Effector memory CD8-positive, alpha-beta T cell (primary cell): ENCODE results near the gene RPUSD3.

Source experiments
- ATAC-seq: fragments of 150-1000 bp; cut with Tn5 transposase; replicated peaks from 2 replicates; pipeline ENCODE4 v1.10.0; 2021; ENCODE audit warnings: mild to moderate bottlenecking, moderate library complexity
- DNase-seq, 3 experiments: peaks; one replicate each; pipeline ENCODE4 v3.0.0; 2021
- H3K27ac Mint-ChIP-seq, 2 donors: one replicate each; pipeline ENCODE4 v1.8.0; 2022; ENCODE audit warnings: mild to moderate bottlenecking in 2 of 2, mixed read lengths in 2 of 2, moderate library complexity in 2 of 2
- H3K27me3 Mint-ChIP-seq, 2 donors: one replicate each; pipeline ENCODE4 v1.8.0; 2022; ENCODE audit warnings: mixed read lengths in 2 of 2
- H3K36me3 Mint-ChIP-seq: one replicate; pipeline ENCODE4 v1.8.0; 2022; ENCODE audit warnings: mild to moderate bottlenecking, moderate library complexity, mixed read lengths; ENCODE audit not compliant: insufficient read depth
- H3K4me1 Mint-ChIP-seq, 2 donors: one replicate each; pipeline ENCODE4 v1.8.0; 2022; ENCODE audit warnings: low read depth in 2 of 2, mixed read lengths in 2 of 2
- H3K4me3 Mint-ChIP-seq, 2 donors: one replicate each; pipeline ENCODE4 v1.8.0; 2022; ENCODE audit warnings: mild to moderate bottlenecking in 2 of 2, mixed read lengths in 2 of 2, moderate library complexity in 2 of 2
- H3K9me3 Mint-ChIP-seq, 2 donors: one replicate each; pipeline ENCODE4 v1.8.0; 2022; ENCODE audit warnings: mixed read lengths in 2 of 2

The RPUSD3 gene

GRCh38 chr3:9837701-9838582, 5.9 kb downstream of the RPUSD3 start:
- DNase-seq (no peak), ATAC-seq (no peak)
- H3K27ac Mint-ChIP-seq: peak overlapping the region; percentile 46 to 61
- peaks cover 21% of the 10 kb centered on the region for H3K36me3 Mint-ChIP-seq
- H3K4me3 Mint-ChIP-seq: no peak overlapping the region
- H3K4me1 Mint-ChIP-seq: peaks cover 8 to 11% of the 10 kb centered on the region in 2 donors
- no peaks in the 10 kb centered on the region for H3K27me3 Mint-ChIP-seq
- no peaks in the 10 kb centered on the region for H3K9me3 Mint-ChIP-seq

- Mint-ChIP-seq H3K4me1 (peaks cover 7% of the 10 kb centered on the region in 2 donors), H3K9me3 (no peaks in the 10 kb centered on the region), H3K27ac (peak overlapping the region; percentile 13 to 49), H3K27me3 (no peaks in the 10 kb centered on the region), H3K4me3 (no peak overlapping the region), H3K36me3 (peaks cover 21% of the 10 kb centered on the region)
- no peak for DNase-seq
- ATAC-seq: no peak
Observed at GRCh38 chr3:9834520-9835380, 9.1 kb downstream of the RPUSD3 start.

- H3K36me3 Mint-ChIP-seq: peaks cover 27% of the 10 kb centered on the region
- H3K27ac Mint-ChIP-seq: no peak overlapping the region
- no peak for DNase-seq
- no peaks in the 10 kb centered on the region for H3K27me3 Mint-ChIP-seq
- no peak overlapping the region for H3K4me3 Mint-ChIP-seq
- ATAC-seq: no peak
- H3K9me3 Mint-ChIP-seq: no peaks in the 10 kb centered on the region
- peaks cover 7% of the 10 kb centered on the region in 2 donors for H3K4me1 Mint-ChIP-seq
Observed at GRCh38 chr3:9833078-9833477, 10.7 kb downstream of the RPUSD3 start.

DNA sequence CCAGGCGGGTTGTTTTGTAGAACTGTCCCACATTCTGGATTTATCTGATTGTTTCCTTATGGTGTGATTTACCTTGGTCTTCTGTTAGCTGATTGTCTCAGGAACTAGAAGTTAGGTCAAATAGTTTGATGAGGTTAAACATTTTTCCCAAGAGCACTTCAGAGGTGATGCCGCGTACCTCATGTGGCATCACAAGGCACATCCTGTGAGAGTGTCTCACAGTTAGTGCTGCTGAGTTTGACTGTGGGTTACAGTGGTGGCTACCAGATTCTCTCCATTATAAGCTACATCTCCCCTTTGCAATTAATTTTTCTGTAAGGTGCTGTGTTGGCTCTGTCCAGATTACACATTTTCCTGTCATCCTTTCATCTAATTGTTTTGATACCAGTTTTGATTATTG, 12.6 kb downstream of the RPUSD3 start:
- H3K27me3 Mint-ChIP-seq: no peaks in the 10 kb centered on the region
- H3K9me3 Mint-ChIP-seq: no peaks in the 10 kb centered on the region
- H3K4me3 Mint-ChIP-seq: no peak overlapping the region
- H3K27ac Mint-ChIP-seq: no peak overlapping the region
- H3K4me1 Mint-ChIP-seq: peaks cover 3 to 10% of the 10 kb centered on the region in 2 donors
- no peak for DNase-seq
- no peak for ATAC-seq
- peaks cover 29% of the 10 kb centered on the region for H3K36me3 Mint-ChIP-seq

GRCh38 chr3:9828801-9829755, 14.7 kb downstream of the RPUSD3 start:
- ATAC-seq: no peak
- H3K9me3 Mint-ChIP-seq: no peaks in the 10 kb centered on the region
- no peak for DNase-seq
- no peak overlapping the region for H3K4me3 Mint-ChIP-seq
- no peaks in the 10 kb centered on the region for H3K27me3 Mint-ChIP-seq
- peaks cover 23% of the 10 kb centered on the region for H3K36me3 Mint-ChIP-seq
- H3K4me1 Mint-ChIP-seq: peaks cover 2 to 10% of the 10 kb centered on the region in 2 donors
- H3K27ac Mint-ChIP-seq: no peak overlapping the region

- peak overlapping the region in 1 of 2 donors; percentile 42 for H3K27ac Mint-ChIP-seq
Observed at GRCh38 chr3:9826815-9827573, 16.8 kb downstream of the RPUSD3 start.

GRCh38 chr3:9825451-9826040, 18.3 kb downstream of the RPUSD3 start:
- no peaks in the 10 kb centered on the region for H3K27me3 Mint-ChIP-seq
- ATAC-seq: no peak
- peaks cover 18% of the 10 kb centered on the region for H3K36me3 Mint-ChIP-seq

More at GRCh38 chr3:9826815-9827573, 16.8 kb downstream of the RPUSD3 start:
- peaks cover 21% of the 10 kb centered on the region for H3K36me3 Mint-ChIP-seq
- H3K27me3 Mint-ChIP-seq: no peaks in the 10 kb centered on the region
- H3K9me3 Mint-ChIP-seq: no peaks in the 10 kb centered on the region
- H3K4me3 Mint-ChIP-seq: no peak overlapping the region
- no peak for DNase-seq
- peak; percentile 47 for ATAC-seq
- peaks cover 2 to 13% of the 10 kb centered on the region in 2 donors for H3K4me1 Mint-ChIP-seq

DNA sequence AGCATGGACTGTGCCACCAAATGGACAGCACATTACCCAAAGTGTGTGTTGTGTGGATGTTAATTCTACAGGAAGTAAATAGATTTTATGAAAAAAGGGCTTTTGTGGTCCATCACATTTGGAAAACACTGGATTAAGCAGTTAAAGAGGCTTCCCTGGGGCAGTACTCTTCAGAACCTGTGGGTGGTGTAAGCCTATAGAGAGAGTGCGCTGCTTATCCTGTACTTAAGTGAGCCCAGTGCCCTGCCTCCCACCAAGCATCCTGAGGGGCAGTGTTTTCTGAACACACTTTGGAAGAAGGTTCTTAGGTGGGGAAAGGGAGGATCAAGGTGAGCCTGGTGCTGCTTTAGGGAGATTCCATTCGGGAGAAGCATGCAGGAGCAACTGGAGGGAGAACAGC, 22.9 kb downstream of the RPUSD3 start:
- ATAC-seq: no peak
- no peaks in the 10 kb centered on the region for H3K27me3 Mint-ChIP-seq
- no peak overlapping the region for H3K4me3 Mint-ChIP-seq
- H3K27ac Mint-ChIP-seq: no peak overlapping the region
- H3K9me3 Mint-ChIP-seq: no peaks in the 10 kb centered on the region
- DNase-seq: no peak
- H3K4me1 Mint-ChIP-seq: peaks cover 2 to 3% of the 10 kb centered on the region in 2 donors
- H3K36me3 Mint-ChIP-seq: peaks cover 6% of the 10 kb centered on the region

More at GRCh38 chr3:9825451-9826040, 18.3 kb downstream of the RPUSD3 start:
- H3K4me3 Mint-ChIP-seq: no peak overlapping the region
- DNase-seq: no peak
- H3K9me3 Mint-ChIP-seq: no peaks in the 10 kb centered on the region
- peaks cover 2 to 6% of the 10 kb centered on the region in 2 donors for H3K4me1 Mint-ChIP-seq
- no peak overlapping the region for H3K27ac Mint-ChIP-seq

DNA sequence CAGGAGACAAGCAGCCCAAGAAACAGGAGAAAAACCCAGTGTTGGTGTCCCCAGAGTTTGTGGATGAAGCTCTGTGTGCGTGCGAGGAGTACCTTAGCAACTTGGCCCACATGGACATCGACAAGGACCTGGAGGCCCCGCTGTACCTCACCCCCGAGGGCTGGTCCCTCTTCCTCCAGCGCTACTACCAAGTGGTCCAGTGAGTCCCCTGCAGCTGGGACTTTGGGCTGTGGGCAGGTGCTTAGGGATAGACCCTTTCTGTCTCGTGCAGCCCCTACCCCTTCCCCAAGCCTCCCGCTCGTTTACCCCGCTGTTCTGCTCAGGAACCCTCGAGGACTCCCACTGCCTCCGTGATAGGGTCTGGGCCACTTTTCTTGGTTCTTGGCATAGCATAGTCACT, 23.3 kb downstream of the RPUSD3 start:
- ATAC-seq: no peak
- H3K4me1 Mint-ChIP-seq: peaks cover 2 to 3% of the 10 kb centered on the region in 2 donors
- H3K27me3 Mint-ChIP-seq: no peaks in the 10 kb centered on the region
- H3K4me3 Mint-ChIP-seq: no peak overlapping the region
- H3K9me3 Mint-ChIP-seq: no peaks in the 10 kb centered on the region
- DNase-seq: no peak
- no peak overlapping the region for H3K27ac Mint-ChIP-seq
- H3K36me3 Mint-ChIP-seq: peaks cover 6% of the 10 kb centered on the region

DNA sequence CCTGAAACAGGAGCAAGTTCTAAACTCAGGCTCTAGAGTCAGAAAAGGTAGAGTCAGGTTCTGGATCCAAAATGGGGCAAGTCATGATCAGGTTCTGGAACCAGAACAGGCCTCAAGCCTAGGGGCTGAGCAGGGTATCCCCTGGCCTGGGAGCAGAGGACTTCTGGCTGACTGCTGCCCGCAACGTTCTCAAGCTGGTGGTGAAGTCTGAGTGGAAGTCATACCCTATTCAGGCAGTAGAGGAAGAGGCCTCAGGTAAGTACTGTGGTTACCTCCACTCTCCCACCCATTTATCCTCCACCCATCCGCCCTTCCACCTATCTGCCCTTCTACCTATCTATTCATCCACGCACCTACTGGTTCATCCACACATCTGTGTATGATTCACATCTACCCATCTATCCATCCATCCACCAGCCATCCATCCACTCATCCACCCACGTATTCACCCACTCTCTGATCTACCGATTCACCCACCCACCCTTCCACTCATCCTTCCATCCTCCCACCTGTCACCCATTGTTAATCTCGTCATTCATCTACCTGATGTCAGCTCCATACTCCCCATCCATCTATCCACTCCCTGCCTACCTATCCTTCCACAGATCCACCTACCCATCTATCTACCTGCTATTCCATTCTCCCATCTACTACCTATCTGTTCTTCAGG, 25.0 kb downstream of the RPUSD3 start:
- no peaks in the 10 kb centered on the region for H3K27me3 Mint-ChIP-seq
- H3K4me1 Mint-ChIP-seq: peaks cover under 1 to 2% of the 10 kb centered on the region in 2 donors
- DNase-seq (no peak), ATAC-seq (no peak)
- peak overlapping the region in 1 of 2 donors; percentile 10 for H3K27ac Mint-ChIP-seq
- H3K4me3 Mint-ChIP-seq: no peak overlapping the region
- H3K9me3 Mint-ChIP-seq: no peaks in the 10 kb centered on the region
- peaks cover 6% of the 10 kb centered on the region for H3K36me3 Mint-ChIP-seq

DNA sequence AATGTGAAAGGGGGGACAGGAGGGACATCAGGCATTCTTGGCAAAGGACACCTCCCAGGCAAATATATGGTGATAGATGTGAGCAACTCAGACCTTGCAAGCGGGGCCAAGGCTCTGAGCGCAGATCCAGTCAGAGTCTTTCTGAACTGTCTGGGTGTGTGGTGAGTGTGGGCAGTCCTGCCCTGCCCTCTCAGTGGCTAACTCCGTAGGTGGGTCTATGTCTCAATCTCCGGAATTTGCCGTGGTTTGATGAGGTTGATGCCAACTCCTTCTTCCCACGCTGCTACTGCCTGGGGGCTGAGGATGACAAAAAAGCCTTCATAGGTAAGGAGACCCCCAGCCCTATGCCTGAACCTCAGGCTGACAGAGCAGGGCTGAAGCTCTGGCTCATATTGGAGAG, 26.4 kb downstream of the RPUSD3 start:
- peaks cover 0 to 2% of the 10 kb centered on the region in 2 donors for H3K4me1 Mint-ChIP-seq
- H3K27ac Mint-ChIP-seq: peak overlapping the region in 1 of 2 donors; percentile 72
- no peaks in the 10 kb centered on the region for H3K27me3 Mint-ChIP-seq
- ATAC-seq: no peak
- no peaks in the 10 kb centered on the region for H3K9me3 Mint-ChIP-seq
- no peak overlapping the region for H3K4me3 Mint-ChIP-seq
- H3K36me3 Mint-ChIP-seq: peaks cover 10% of the 10 kb centered on the region
- no peak for DNase-seq
